WTC11 (cell line): ENCODE data around the gene ALCAM. TPM values are rescaled to one million over a fixed set of nuclear protein-coding genes. Genes with fewer than 3 reads are reported as not detected.

Experiments
- ATAC-seq: fragments of 200-7000 bp; cut with Tn5 transposase; 2 replicates; pipeline ENCODE4 v1.10.0; 2021; ENCODE audit warnings: mild to moderate bottlenecking, moderate library complexity
- CTCF ChIA-PET: fragments of 300-600 bp; sonication (Branson Sonifier 250); formaldehyde crosslinking; loops from one replicate; lab custom pipeline; 2021; ENCODE audit warnings: antibody characterized with exemption; lab: Charles Lee
- POLR2A ChIA-PET: fragments of 350-600 bp; sonication (Branson Sonifier 250); formaldehyde crosslinking; loops from one replicate; lab custom pipeline; 2021; ENCODE audit warnings: antibody characterized with exemption; lab: Charles Lee
- DNase-seq: peaks from one replicate; pipeline ENCODE4 v3.0.0; 2021; ENCODE audit warnings: low spot score
- H3K27ac Mint-ChIP-seq: 2 replicates; pipeline ENCODE4 v1.8.0; 2021; ENCODE audit warnings: mixed read lengths
- H3K27me3 Mint-ChIP-seq: 2 replicates; pipeline ENCODE4 v1.8.0; 2021; ENCODE audit warnings: low read depth, mild to moderate bottlenecking, moderate library complexity, mixed read lengths
- H3K36me3 Mint-ChIP-seq: 2 replicates; pipeline ENCODE4 v1.8.0; 2021; ENCODE audit warnings: mixed read lengths
- H3K4me1 Mint-ChIP-seq: 2 replicates; pipeline ENCODE4 v1.8.0; 2022; ENCODE audit warnings: mixed read lengths
- H3K4me3 Mint-ChIP-seq: 2 replicates; pipeline ENCODE4 v1.8.0; 2021; ENCODE audit warnings: mild to moderate bottlenecking, moderate library complexity, mixed read lengths
- H3K9me3 Mint-ChIP-seq: 2 replicates; pipeline ENCODE4 v1.8.0; 2021; ENCODE audit warnings: mixed read lengths
- CREM ChIP-seq: sonication (generic); formaldehyde crosslinking; IDR thresholded peaks from 2 replicates; pipeline ENCODE4 v1.8.1; 2022; ENCODE audit warnings: mild to moderate bottlenecking, missing genetic modification reagents, moderate library complexity
- E2F5 ChIP-seq: sonication (generic); formaldehyde crosslinking; IDR thresholded peaks from 2 replicates; pipeline ENCODE4 v1.8.1; 2022; ENCODE audit warnings: mild to moderate bottlenecking, moderate library complexity, missing genetic modification reagents
- EMX1 ChIP-seq: fragments of 250-450 bp; sonication (Bioruptor Pico); IDR thresholded peaks from 2 replicates; pipeline ENCODE4 v1.8.0; 2021; ENCODE audit warnings: mild to moderate bottlenecking
- FOXP4 ChIP-seq: sonication (generic); formaldehyde crosslinking; IDR thresholded peaks from 2 replicates; pipeline ENCODE4 v1.8.0; 2022; ENCODE audit warnings: mild to moderate bottlenecking, missing genetic modification reagents
- GTF2I ChIP-seq: fragments of 250-450 bp; sonication (Bioruptor Pico); conservative IDR thresholded peaks from 2 replicates; pipeline ENCODE4 v1.4.0; 2021; ENCODE audit warnings: mild to moderate bottlenecking
- MAX ChIP-seq: sonication (generic); formaldehyde crosslinking; IDR thresholded peaks from 2 replicates; pipeline ENCODE4 v1.8.0; 2022; ENCODE audit warnings: mild to moderate bottlenecking, missing genetic modification reagents
- NFYB ChIP-seq: sonication (generic); formaldehyde crosslinking; conservative IDR thresholded peaks from 2 replicates; pipeline ENCODE4 v1.8.0; 2022; ENCODE audit warnings: low read depth, missing genetic modification reagents
- PREB ChIP-seq: sonication (generic); formaldehyde crosslinking; IDR thresholded peaks from 2 replicates; pipeline ENCODE4 v1.8.1; 2022; ENCODE audit warnings: mild to moderate bottlenecking, missing genetic modification reagents, moderate library complexity, borderline replicate concordance
- ZBTB21 ChIP-seq: sonication (generic); formaldehyde crosslinking; IDR thresholded peaks from 2 replicates; pipeline ENCODE4 v1.8.1; 2023; ENCODE audit warnings: mild to moderate bottlenecking, missing genetic modification reagents, borderline replicate concordance
- ZNF317 ChIP-seq: sonication (generic); formaldehyde crosslinking; IDR thresholded peaks from 2 replicates; pipeline ENCODE4 v1.8.1; 2023; ENCODE audit warnings: low read depth, mild to moderate bottlenecking, moderate library complexity, missing genetic modification reagents, borderline replicate concordance
- ZNF532 ChIP-seq: fragments of 250-450 bp; sonication (Bioruptor Pico); IDR thresholded peaks from 2 replicates; pipeline ENCODE4 v1.9.0; 2021; ENCODE audit warnings: mild to moderate bottlenecking, borderline replicate concordance
- total RNA-seq: library from RNA; stranded (reverse); gene quantifications from 3 replicates; pipeline ENCODE4 v1.2.3, GENCODE V29; 2021
- TF ChIP-seq, protein P1 (sequence below): fragments of 250-450 bp; sonication (Bioruptor Pico); IDR thresholded peaks from 2 replicates; pipeline ENCODE4 v1.8.0; 2021; ENCODE audit warnings: mild to moderate bottlenecking
- TF ChIP-seq, protein P2 (sequence below): sonication (generic); formaldehyde crosslinking; IDR thresholded peaks from 2 replicates; pipeline ENCODE4 v1.8.1; 2023; ENCODE audit warnings: mild to moderate bottlenecking, missing genetic modification reagents, moderate library complexity

The ALCAM gene
- total RNA-seq, 1 experiment from 2014 or later, result 30.7 TPM

GRCh38 chr3:105466072-105466471, 99.4 kb downstream of the ALCAM start (continued):
- TF ChIP-seq ZNF317 (CRISPR knock-in tag) (no peak), ZBTB21 (CRISPR knock-in tag) (no peak)

DNA sequence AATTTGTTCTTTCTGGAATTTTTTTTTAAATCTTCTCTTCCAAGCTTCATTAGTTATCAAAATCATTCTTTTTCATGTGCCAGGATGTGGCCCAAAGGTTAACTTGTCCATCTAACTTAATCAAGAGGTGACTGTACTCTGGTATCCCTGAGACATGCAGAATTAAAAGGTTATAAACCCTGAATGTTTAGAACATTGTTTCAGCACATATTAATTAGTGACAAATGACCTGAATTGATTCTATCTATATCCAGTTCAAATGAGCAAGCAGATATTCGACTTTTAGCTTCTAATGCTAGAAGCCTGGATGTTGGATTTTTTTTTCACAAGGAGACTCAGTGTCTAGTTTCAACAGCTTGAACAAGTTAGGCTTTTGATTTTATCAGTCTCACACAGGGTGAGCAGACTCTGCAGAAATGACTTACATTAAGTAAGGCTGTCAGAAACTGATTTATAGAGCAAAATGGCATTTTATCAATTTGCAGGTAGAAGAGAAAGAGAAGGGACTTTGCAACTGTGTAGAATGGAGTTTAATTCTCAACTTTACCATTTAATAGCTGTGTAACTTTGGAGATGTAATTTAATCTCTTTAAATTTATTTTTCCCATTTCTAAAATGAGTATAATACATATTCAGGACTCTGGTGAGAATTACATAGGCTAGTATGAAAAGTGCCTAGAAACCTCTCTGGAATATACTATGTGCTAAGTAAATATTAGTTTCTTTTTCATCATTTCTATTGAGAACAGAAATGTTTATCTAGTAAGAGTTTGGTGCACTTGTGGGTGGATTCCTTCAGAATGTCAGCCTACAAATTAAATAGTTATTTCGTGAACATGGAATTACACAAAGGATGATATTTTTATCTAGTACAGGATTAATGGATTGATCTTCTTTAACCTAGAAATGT, 100.0 kb downstream of the ALCAM start:
- H3K27me3 Mint-ChIP-seq, result no peaks in the 10 kb centered on the region
- ATAC-seq, result no peak
- H3K9me3 Mint-ChIP-seq, result no peaks in the 10 kb centered on the region
- ChIA-PET CTCF (no interaction called here), POLR2A (no interaction called here)
- no peak overlapping the region for H3K27ac Mint-ChIP-seq
- no peaks in the 10 kb centered on the region for H3K36me3 Mint-ChIP-seq
- no peak for DNase-seq
- peaks cover 17% of the 10 kb centered on the region for H3K4me1 Mint-ChIP-seq
- no peak overlapping the region for H3K4me3 Mint-ChIP-seq
- TF ChIP-seq ZNF532 (CRISPR knock-in tag), result no peak
- no peak for TF ChIP-seq ZBTB21 (CRISPR knock-in tag)
- no peak for TF ChIP-seq CREM
- TF ChIP-seq, protein P1, sequence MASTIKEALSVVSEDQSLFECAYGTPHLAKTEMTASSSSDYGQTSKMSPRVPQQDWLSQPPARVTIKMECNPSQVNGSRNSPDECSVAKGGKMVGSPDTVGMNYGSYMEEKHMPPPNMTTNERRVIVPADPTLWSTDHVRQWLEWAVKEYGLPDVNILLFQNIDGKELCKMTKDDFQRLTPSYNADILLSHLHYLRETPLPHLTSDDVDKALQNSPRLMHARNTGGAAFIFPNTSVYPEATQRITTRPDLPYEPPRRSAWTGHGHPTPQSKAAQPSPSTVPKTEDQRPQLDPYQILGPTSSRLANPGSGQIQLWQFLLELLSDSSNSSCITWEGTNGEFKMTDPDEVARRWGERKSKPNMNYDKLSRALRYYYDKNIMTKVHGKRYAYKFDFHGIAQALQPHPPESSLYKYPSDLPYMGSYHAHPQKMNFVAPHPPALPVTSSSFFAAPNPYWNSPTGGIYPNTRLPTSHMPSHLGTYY (CRISPR knock-in tag), result no peak
- TF ChIP-seq FOXP4 (CRISPR knock-in tag), result no peak
- TF ChIP-seq GTF2I, result no peak
- TF ChIP-seq, protein P2, sequence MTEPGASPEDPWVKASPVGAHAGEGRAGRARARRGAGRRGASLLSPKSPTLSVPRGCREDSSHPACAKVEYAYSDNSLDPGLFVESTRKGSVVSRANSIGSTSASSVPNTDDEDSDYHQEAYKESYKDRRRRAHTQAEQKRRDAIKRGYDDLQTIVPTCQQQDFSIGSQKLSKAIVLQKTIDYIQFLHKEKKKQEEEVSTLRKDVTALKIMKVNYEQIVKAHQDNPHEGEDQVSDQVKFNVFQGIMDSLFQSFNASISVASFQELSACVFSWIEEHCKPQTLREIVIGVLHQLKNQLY, result no peak
- no peak for TF ChIP-seq PREB (CRISPR knock-in tag)
- no peak for TF ChIP-seq NFYB (CRISPR knock-in tag)
- no peak for TF ChIP-seq E2F5 (CRISPR knock-in tag)
- TF ChIP-seq MAX, result no peak
- TF ChIP-seq EMX1 (CRISPR knock-in tag), result no peak
